HepG2 (cell line): ENCODE data around the gene EFNA3. TPM values are rescaled to one million over a fixed set of nuclear protein-coding genes. Genes with fewer than 3 reads are reported as not detected.
A peak's percentile ranks its signal among the peaks of the same experiment; 100 is the strongest.

ENCODE experiments used
- ADNP ChIP-seq: sonication (generic); formaldehyde crosslinking; IDR thresholded peaks from 2 replicates; pipeline ENCODE4 v1.4.0; 2020; ENCODE audit warnings: missing genetic modification reagents
- KAT2B ChIP-seq: fragments of 150-350 bp; IDR thresholded peaks from 2 replicates; pipeline ENCODE4 v1.6.1; 2014; ENCODE audit warnings: low read depth, low read length, borderline replicate concordance
- MIER2 ChIP-seq: IDR thresholded peaks from 2 replicates; pipeline ENCODE4 v1.6.1; 2016; ENCODE audit warnings: missing biosample characterization, missing genetic modification reagents
- ZGPAT ChIP-seq: IDR thresholded peaks from 2 replicates; pipeline ENCODE4 v1.6.1; 2016; ENCODE audit warnings: mild to moderate bottlenecking
- ZNF17 ChIP-seq: sonication (generic); formaldehyde crosslinking; IDR thresholded peaks from 2 replicates; pipeline ENCODE4 v1.5.0; 2020; ENCODE audit warnings: mild to moderate bottlenecking, missing genetic modification reagents
- ZNF335 ChIP-seq: sonication (generic); formaldehyde crosslinking; IDR thresholded peaks from 2 replicates; pipeline ENCODE4 v1.4.0; 2020; ENCODE audit warnings: missing genetic modification reagents
- ZNF383 ChIP-seq: sonication (generic); formaldehyde crosslinking; IDR thresholded peaks from 2 replicates; pipeline ENCODE4 v1.4.0; 2020; ENCODE audit warnings: missing genetic modification reagents, mild to moderate bottlenecking, borderline replicate concordance
- ZNF512 ChIP-seq: sonication (generic); formaldehyde crosslinking; IDR thresholded peaks from 2 replicates; pipeline ENCODE4 v1.4.0; 2020; ENCODE audit warnings: mild to moderate bottlenecking, missing genetic modification reagents
- ZNF781 ChIP-seq: sonication (generic); formaldehyde crosslinking; IDR thresholded peaks from 2 replicates; pipeline ENCODE4 v1.5.1; 2020; ENCODE audit warnings: borderline replicate concordance, mild to moderate bottlenecking, missing genetic modification reagents; ENCODE audit errors: not compliant biosample characterization
- ZNF83 ChIP-seq: sonication (generic); formaldehyde crosslinking; IDR thresholded peaks from 2 replicates; pipeline ENCODE4 v1.4.0; 2020; ENCODE audit warnings: missing genetic modification reagents, mild to moderate bottlenecking, borderline replicate concordance
- polyA plus RNA-seq, 8 experiments: library from polyadenylated mRNA; depleted of rRNA in 3 of 8; stranded (reverse) in 7 of 8; unstranded in 1 of 8; fragments of >200 nt; fragmentation: Illumina TruSeq in 4 of 8; extraction: Trizol in 4 of 8; gene quantifications; 2 replicates each; pipeline versions ENCODE4 v1.2.1 to v1.2.3, GENCODE V29; 2011 to 2016; ENCODE audit warnings: low read depth in 4 of 8, missing spikeins in 1 of 8, mixed read lengths in 1 of 8; ENCODE audit not compliant: insufficient read depth in 1 of 8
- total RNA-seq, 5 experiments: library from RNA; depleted of rRNA; stranded (reverse); fragments of >200 nt; fragmentation: Illumina TruSeq; extraction: Trizol; gene quantifications; 2 replicates each; pipeline ENCODE4 v1.2.3, GENCODE V29; 2016; ENCODE audit warnings: low read depth in 1 of 5
- TF ChIP-seq, protein P1 (sequence below), 2 experiments: sonication (generic) in 1 of 2; formaldehyde crosslinking in 1 of 2; IDR thresholded peaks; 2 replicates each; pipeline versions ENCODE4 v1.6.1 to v1.9.0; 2014 to 2022; ENCODE audit warnings: antibody characterized with exemption in 1 of 2, borderline replicate concordance in 1 of 2, inconsistent platforms in 1 of 2, low read depth in 1 of 2, missing genetic modification reagents in 1 of 2
- TF ChIP-seq, protein P2 (sequence below): sonication (generic); formaldehyde crosslinking; IDR thresholded peaks from 2 replicates; pipeline ENCODE4 v1.4.0; 2020; ENCODE audit warnings: missing genetic modification reagents, borderline replicate concordance
- TF ChIP-seq, protein P3 (sequence below): sonication (generic); formaldehyde crosslinking; IDR thresholded peaks from 2 replicates; pipeline ENCODE4 v1.4.0; 2020; ENCODE audit warnings: low read depth, mild to moderate bottlenecking, missing genetic modification reagents

Gene EFNA3
- total and polyA plus RNA-seq, 2 of the 13 experiments (the other 11 are each of a cell fraction or from before 2014, with no cell fraction given): 1.0 to 5.7 TPM

- TF ChIP-seq ZNF512 (CRISPR knock-in tag) (no peak), MIER2 (CRISPR knock-in tag) (no peak; the same call in 1 of the 2 replicates), ZNF781 (CRISPR knock-in tag) (peak; percentile 84), ZGPAT (CRISPR knock-in tag) (peak; percentile 72; the same call in 1 of the 2 replicates), KAT2B (no peak), ZNF335 (CRISPR knock-in tag) (peak; percentile 72; the same call in 1 of the 2 replicates), ZNF383 (CRISPR knock-in tag) (no peak), ZNF83 (CRISPR knock-in tag) (no peak), ADNP (CRISPR knock-in tag) (no peak), ZNF17 (no peak)
- TF ChIP-seq, protein P1, sequence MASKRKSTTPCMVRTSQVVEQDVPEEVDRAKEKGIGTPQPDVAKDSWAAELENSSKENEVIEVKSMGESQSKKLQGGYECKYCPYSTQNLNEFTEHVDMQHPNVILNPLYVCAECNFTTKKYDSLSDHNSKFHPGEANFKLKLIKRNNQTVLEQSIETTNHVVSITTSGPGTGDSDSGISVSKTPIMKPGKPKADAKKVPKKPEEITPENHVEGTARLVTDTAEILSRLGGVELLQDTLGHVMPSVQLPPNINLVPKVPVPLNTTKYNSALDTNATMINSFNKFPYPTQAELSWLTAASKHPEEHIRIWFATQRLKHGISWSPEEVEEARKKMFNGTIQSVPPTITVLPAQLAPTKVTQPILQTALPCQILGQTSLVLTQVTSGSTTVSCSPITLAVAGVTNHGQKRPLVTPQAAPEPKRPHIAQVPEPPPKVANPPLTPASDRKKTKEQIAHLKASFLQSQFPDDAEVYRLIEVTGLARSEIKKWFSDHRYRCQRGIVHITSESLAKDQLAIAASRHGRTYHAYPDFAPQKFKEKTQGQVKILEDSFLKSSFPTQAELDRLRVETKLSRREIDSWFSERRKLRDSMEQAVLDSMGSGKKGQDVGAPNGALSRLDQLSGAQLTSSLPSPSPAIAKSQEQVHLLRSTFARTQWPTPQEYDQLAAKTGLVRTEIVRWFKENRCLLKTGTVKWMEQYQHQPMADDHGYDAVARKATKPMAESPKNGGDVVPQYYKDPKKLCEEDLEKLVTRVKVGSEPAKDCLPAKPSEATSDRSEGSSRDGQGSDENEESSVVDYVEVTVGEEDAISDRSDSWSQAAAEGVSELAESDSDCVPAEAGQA (IDR thresholded peaks at IDR 0.05; ENCODE audit: low read depth): no peak
- TF ChIP-seq, protein P1 (CRISPR knock-in tag; IDR thresholded peaks at IDR 0.05; ENCODE audit: borderline replicate concordance): no peak; the same call in 1 of the 2 replicates
- TF ChIP-seq, protein P2, sequence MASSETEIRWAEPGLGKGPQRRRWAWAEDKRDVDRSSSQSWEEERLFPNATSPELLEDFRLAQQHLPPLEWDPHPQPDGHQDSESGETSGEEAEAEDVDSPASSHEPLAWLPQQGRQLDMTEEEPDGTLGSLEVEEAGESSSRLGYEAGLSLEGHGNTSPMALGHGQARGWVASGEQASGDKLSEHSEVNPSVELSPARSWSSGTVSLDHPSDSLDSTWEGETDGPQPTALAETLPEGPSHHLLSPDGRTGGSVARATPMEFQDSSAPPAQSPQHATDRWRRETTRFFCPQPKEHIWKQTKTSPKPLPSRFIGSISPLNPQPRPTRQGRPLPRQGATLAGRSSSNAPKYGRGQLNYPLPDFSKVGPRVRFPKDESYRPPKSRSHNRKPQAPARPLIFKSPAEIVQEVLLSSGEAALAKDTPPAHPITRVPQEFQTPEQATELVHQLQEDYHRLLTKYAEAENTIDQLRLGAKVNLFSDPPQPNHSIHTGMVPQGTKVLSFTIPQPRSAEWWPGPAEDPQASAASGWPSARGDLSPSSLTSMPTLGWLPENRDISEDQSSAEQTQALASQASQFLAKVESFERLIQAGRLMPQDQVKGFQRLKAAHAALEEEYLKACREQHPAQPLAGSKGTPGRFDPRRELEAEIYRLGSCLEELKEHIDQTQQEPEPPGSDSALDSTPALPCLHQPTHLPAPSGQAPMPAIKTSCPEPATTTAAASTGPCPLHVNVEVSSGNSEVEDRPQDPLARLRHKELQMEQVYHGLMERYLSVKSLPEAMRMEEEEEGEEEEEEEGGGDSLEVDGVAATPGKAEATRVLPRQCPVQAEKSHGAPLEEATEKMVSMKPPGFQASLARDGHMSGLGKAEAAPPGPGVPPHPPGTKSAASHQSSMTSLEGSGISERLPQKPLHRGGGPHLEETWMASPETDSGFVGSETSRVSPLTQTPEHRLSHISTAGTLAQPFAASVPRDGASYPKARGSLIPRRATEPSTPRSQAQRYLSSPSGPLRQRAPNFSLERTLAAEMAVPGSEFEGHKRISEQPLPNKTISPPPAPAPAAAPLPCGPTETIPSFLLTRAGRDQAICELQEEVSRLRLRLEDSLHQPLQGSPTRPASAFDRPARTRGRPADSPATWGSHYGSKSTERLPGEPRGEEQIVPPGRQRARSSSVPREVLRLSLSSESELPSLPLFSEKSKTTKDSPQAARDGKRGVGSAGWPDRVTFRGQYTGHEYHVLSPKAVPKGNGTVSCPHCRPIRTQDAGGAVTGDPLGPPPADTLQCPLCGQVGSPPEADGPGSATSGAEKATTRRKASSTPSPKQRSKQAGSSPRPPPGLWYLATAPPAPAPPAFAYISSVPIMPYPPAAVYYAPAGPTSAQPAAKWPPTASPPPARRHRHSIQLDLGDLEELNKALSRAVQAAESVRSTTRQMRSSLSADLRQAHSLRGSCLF (CRISPR knock-in tag): no peak
- TF ChIP-seq, protein P3, sequence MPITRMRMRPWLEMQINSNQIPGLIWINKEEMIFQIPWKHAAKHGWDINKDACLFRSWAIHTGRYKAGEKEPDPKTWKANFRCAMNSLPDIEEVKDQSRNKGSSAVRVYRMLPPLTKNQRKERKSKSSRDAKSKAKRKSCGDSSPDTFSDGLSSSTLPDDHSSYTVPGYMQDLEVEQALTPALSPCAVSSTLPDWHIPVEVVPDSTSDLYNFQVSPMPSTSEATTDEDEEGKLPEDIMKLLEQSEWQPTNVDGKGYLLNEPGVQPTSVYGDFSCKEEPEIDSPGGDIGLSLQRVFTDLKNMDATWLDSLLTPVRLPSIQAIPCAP (CRISPR knock-in tag): no peak
Measured at GRCh38 chr1:155134880-155135414, 56.3 kb downstream of the EFNA3 start (continued).
